GM19239 (cell line): Measurements from ENCODE around the gene RICTOR.
A peak's percentile ranks its signal among the peaks of the same experiment; 100 is the strongest.
"Not testable (repeated sequence)": the region's sequence is repeated elsewhere in the genome, so short reads cannot be mapped to it uniquely, and the experiment has no call there.

Source experiments
- DNase-seq: peaks from one replicate; pipeline ENCODE4 v3.0.0; 2011; ENCODE audit warnings: low spot score; ENCODE audit not compliant: insufficient read length
- FAIRE-seq: peaks from 2 replicates; lab custom pipeline; 2011; peaks lifted over from hg19 to GRCh38; lab: Jason Lieb, UNC

RICTOR gene

DNA sequence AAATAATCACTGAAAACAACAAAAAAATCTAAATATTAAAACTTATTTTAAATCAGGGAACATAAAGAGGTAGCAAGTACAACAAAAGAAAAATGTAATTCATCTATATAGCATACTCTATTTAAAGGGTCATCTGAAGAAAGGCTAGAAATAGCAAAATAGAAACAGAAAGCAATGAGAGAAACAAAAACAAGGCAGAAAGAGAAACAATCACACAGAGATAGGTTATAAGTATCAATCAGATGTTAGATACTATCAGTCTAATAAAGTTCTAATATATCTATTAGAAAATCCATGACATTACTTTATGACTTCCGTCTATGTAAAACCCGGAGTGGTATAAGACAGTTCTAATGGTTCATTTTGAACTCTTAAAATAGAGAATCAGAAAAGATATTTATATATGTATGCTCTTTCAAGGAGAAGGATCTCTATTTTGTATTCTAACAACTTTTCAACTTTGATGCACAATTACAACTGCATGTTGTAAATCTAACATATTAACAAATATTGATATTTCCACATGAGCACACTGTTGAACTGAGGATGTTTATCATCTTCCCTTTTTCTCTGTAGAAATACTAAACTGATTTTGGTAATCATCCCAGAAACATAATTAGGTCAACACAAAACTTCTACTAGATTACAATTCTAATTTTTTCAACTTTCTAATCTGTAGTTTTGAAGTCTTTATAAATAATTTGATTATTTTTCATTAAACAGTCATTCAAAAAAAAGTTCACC lies 15.8 kb downstream of the RICTOR start:
- FAIRE-seq (peak; percentile 42), DNase-seq (no peak)

- FAIRE-seq = peak; percentile 35
- no peak for DNase-seq
Measured at GRCh38 chr5:39057734-39058133, 16.5 kb downstream of the RICTOR start.

- no peak for FAIRE-seq
- DNase-seq = no peak
Measured at GRCh38 chr5:39055768-39056398, 18.3 kb downstream of the RICTOR start.

DNA sequence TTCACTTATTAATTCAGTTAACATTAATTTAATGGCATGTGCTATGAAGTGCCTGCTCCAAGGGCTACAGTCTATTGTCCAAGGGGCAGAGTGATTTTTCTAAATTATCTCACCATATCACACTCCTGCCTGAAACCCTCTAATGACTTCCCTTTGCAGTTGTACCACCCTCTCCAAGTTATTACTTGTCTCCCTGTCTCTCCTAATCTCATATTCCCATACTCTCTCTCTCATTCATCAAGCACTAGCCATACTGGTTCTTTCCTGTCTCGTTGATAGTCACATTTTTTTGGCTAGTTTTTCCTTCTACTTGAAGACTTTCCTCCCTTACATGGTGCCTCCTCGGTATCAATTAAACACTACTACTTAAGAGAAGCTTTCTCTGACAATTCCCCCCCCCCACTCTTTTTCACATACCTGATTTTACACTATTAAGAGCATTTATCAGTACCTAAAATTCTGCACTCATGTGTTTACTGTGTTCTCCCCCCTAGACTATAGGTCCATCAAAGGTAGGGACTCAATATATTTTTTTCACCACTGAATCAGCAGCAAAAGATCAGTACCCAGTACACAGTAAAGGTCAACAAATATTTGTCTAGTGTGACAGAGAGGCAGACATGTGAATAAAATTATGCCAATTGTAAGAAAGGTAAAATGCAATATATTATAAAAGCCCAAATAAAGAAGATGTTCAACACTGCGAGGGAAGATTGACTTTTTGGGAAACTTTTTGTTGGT lies 19.0 kb downstream of the RICTOR start:
- DNase-seq (no peak), FAIRE-seq (no peak)

GRCh38 chr5:39053189-39053588 lies 21.0 kb downstream of the RICTOR start:
- FAIRE-seq (no peak), DNase-seq (no peak)

DNA sequence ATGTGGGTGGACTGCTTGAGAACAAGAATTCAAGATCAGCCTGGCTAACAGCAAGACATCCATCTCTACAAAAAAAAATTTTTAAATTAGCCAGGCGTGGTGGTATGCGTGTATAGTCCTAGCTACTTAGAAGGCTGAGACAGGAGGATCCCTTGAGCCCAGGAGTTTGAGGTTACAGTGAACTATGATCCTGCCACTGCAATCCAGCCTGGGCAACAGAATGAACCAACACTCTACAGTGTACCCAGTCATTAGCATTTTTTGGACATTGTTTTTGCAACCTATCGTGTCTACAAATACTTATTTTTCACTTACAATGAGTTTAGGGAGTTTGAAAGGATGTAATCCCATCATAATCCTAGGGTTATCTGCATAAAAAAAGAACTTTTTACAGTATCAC lies 22.1 kb downstream of the RICTOR start:
- no peak for DNase-seq
- FAIRE-seq = no peak

DNA sequence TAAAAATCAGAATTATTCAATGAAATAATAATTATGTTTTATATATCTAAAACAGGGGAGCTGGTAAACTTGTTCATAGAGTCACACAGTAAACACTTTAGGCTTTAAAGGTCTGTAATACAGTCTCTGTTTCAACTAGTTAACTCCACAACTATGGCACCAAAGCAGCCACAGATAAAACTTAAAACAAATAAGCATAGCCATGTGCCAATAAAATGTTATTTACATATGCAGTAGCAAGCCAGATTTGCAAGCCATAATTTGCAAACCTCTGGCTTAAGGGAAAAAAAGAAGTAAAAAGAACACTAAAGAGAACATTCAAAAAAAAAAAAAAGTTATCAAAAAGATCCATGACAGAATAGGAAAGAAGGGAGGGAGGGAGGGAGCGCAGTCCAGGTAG lies 24.9 kb downstream of the RICTOR start:
- DNase-seq (no peak), FAIRE-seq (no peak)

DNA sequence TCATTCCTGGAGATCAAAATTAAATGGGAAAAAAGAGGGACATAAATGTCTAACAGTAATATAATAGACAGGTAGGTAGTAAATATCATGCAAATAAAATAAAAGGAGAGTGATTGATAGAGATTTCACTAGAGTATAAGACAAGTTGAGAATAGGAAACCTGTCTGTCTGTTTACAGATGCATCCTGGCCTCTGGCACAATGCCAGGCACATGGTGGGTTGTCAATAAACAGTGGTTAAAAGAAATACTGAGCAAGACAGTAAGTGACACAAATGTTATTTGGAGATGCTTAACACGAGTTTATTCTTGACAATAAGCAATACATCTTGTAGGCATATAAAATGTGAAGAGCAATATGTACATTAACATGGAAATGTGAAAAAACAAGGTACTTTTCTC lies 33.3 kb downstream of the RICTOR start:
- FAIRE-seq (no peak), DNase-seq (no peak)

- not testable (repeated sequence) for FAIRE-seq, DNase-seq
Measured at GRCh38 chr5:39034493-39034892, 39.7 kb downstream of the RICTOR start.

- FAIRE-seq = no peak
- no peak for DNase-seq
Measured at GRCh38 chr5:39031041-39031440, 43.2 kb downstream of the RICTOR start.

DNA sequence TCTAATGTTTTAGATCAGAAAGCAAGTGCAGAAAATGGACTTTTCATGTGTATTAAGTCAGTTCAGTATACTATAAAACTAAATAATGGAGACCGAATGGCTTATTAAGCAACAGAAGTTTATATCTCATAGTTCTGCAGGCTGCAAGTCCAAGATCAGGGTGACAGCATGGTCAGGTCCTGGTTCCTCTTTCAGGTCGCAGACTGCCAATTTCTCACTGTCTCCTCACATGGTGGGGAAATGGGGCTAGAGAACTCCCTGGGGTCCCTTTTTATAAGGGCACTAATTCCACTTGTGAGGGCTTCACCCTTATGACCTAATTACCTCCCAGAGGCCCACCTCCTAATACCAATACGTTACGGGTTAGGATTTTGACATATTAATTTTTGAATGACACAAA lies 48.7 kb downstream of the RICTOR start:
- DNase-seq (no peak), FAIRE-seq (no peak)

GRCh38 chr5:39024884-39025283 lies 49.3 kb downstream of the RICTOR start:
- DNase-seq (no peak), FAIRE-seq (no peak)

DNA sequence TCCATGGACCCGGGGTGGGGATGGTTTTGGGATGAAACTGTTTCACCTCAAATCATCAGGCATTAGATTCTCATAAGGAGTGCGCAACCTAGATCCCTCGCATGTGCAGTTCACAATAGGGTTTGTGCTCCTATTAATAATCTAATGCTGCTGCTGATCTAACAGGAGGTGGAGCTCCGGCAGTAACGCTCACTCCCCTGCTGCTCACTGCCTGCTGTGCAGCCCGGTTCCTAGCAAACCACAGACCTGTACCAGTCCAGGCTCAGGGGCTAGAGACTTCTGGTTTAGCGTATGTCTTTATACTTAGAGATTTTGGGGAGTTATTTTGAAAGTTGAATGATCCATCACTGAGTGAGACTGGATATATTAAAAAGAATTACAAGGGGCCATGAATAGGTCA lies 50.2 kb downstream of the RICTOR start:
- no peak for DNase-seq
- no peak for FAIRE-seq

DNA sequence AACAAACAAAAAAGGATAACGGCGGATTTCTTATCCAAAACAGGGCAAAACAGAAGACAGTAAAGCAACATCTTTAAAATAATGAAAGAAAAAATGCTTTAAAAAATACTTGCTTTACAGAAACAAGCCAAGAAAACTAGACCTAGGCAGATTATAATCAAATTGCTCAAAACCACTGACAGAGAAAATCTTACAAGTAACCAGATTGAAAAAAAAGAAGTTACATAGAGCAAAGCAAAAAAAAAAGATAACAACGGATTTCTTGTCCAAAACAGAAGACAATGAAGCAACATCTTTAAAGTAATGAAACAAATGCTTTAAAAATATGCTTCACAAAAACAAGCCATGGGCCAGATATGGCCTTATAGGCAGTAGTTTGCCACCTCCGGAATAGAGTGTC lies 51.1 kb downstream of the RICTOR start:
- no peak for FAIRE-seq
- no peak for DNase-seq

GRCh38 chr5:39022151-39022550 lies 52.0 kb downstream of the RICTOR start:
- FAIRE-seq = no peak
- DNase-seq = no peak

DNA sequence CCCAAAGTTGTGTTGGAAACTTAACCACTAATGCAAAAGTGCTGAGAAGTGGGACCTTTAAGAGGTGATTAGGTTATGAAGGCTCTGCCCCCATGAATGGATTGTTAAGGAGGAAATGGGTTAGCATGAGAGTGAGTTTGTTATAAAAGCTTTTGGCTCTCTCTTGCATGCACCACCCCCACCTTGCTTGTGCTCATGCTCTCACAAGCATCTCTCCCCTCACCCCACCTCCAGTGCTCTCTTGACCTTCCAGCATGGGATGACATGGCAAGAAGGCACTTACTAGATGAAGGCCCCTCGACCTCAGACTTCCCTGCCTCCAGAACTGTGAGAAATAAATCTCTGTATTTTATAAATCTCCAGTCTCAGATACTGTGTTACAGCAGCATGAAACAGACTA lies 52.8 kb downstream of the RICTOR start:
- no peak for FAIRE-seq
- DNase-seq = no peak

- no peak for FAIRE-seq
- DNase-seq = no peak
Measured at GRCh38 chr5:39020458-39020857, 53.7 kb downstream of the RICTOR start.

- FAIRE-seq (peak; percentile 33), DNase-seq (no peak)
Measured at GRCh38 chr5:39019254-39019653, 54.9 kb downstream of the RICTOR start.

GRCh38 chr5:39017504-39017903 lies 56.7 kb downstream of the RICTOR start:
- FAIRE-seq (peak; percentile 58), DNase-seq (no peak)

DNA sequence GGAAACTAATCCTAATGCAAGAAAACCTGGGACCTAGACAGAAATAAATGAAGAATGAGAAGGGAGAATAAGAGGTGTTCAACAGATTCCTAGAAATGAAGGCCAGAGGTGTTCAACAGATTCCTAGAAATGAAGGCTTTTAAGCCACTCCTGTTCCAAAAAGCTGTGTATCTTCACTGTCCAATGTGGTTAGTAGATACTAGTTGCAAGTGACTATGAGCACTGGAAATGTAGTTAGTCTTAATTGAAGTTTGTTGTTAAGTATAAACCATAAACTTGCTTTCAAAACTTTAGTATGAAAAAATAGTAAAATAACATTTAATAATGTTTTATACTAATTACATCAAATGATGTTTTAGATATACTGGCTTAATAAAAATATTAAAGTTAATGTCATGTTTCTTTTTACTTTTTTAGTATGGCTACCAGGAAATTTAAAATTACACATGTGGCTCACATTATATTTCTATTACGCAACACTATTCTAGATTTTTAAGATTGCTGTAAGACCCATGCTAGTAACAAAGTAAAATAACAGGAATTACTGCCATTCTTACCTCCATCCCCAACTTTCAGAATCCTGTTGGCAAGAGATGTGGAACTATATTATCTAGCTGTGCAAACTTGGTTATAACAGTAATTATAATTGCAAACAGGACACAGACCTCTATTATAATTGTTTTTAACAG lies 57.5 kb downstream of the RICTOR start:
- DNase-seq (no peak), FAIRE-seq (no peak)
